GM18526 (cell line): ENCODE data around the gene ECEL1.

Experiments used
- POLR2A ChIP-seq: IDR thresholded peaks from 3 replicates; pipeline ENCODE4 v1.6.1; 2011; ENCODE audit not compliant: insufficient read length; ENCODE audit errors: extremely low read depth

ECEL1 gene

GRCh38 chr2:232525199-232525598 is 37.6 kb upstream of the ECEL1 start:
- no peak for TF ChIP-seq POLR2A

GRCh38 chr2:232524771-232525170 is 37.1 kb upstream of the ECEL1 start:
- no peak for TF ChIP-seq POLR2A

- TF ChIP-seq POLR2A: no peak
These were observed 36.3 kb upstream of the ECEL1 start for GRCh38 chr2:232523682-232524597.

DNA sequence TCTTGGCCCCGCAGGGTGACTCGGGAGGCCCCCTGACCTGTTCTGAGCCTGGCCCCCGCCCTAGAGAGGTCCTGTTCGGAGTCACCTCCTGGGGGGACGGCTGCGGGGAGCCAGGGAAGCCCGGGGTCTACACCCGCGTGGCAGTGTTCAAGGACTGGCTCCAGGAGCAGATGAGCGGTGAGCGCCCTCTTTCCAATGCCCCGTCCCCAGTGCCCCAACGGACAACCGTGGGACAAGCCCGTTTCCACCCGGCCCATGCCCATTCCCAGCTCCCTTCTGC is 35.7 kb upstream of the ECEL1 start:
- TF ChIP-seq POLR2A: no peak

GRCh38 chr2:232522623-232523401 is 35.2 kb upstream of the ECEL1 start:
- TF ChIP-seq POLR2A: no peak

DNA sequence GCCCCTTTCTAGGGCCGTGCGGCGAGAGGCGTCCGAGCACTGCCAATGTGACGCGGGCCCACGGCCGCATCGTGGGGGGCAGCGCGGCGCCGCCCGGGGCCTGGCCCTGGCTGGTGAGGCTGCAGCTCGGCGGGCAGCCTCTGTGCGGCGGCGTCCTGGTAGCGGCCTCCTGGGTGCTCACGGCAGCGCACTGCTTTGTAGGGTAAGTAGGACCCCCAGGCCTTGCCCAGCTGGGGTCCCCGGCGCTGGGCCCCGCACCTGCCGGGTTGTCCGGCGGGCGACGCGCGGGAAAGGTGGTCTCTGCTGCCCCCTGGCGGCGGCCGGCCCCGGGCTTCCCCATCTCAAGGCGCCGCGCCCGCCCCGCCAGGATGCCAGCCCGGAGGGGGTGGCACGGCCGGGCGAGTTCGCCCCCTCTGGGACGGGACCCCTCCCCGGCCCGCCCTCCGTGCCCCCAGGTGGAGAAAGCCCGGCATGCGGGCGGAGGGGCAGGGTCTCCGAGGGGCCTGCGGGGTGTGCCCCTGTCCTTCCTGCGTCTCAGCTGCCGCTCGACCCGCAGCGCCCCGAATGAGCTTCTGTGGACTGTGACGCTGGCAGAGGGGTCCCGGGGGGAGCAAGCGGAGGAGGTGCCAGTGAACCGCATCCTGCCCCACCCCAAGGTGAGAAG is 34.5 kb upstream of the ECEL1 start:
- no peak for TF ChIP-seq POLR2A

DNA sequence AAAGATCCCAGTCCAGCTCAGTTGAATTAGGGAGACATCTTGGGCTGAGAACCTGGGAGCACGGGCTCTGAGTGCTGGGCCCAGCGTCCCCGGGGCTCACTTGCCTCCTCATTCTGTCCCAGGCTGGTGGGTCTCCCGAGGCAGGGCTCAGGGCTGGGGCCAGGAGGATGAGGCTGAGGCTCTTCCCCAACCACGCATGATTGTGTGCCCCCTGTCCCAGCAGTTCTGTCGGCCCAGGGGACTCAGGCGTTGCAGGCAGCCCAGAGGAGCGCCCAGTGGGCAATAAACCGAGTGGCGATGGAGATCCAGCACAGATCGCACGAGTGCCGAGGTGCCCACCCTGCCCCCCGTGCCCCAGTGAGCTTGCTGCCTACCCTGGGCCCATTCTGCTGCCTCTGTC is 33.5 kb upstream of the ECEL1 start:
- TF ChIP-seq POLR2A: no peak

GRCh38 chr2:232520489-232520888 is 32.9 kb upstream of the ECEL1 start:
- TF ChIP-seq POLR2A: no peak

DNA sequence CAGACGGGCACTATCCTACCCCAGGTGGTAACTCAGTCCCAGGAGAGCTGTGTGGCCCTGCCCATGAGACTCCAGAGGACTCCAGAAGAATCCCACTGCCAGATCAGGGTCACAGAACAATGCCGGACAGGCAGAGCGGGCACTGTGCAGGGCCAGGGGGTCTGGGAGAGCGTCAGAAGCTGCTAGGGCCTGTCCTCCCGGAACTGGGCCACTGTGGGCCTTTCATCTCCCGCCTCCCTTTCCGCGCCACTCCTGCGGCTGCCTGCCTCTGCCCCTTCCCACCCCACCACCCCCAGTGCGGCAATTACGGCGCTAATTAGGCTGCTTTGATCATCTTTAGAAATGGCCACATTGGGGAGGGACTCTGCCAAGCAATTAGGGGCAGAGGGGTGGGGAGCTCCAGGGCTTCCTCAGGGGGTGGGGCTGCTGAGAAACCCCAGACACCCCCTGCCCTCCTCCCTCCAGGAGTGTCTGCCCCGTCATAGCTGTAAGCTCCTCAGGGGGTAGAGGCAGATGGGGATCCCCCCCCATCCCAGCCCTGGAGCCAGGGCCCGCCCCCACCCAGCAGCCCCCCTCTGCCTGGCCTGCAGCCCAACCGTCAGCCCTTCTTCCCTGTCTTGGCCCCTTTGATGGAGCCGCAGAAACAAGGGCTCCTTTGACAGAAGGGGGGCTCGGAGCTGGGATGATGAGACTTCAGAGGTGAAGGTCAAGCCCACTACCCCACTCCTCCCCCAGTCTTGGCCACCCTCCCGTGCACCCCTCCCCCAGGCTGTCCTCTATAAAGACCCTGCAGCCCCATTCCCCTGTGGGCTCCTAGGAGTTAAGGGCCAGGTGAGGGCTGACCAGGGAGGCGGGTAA is 32.2 kb upstream of the ECEL1 start, which contains the start of gene PRSS56:
PRSS56 (plus strand) TSS at position 808 of the 858 bp plus-strand sequence. CDS start 211 bp downstream, outside the sequence.
- no peak for TF ChIP-seq POLR2A

DNA sequence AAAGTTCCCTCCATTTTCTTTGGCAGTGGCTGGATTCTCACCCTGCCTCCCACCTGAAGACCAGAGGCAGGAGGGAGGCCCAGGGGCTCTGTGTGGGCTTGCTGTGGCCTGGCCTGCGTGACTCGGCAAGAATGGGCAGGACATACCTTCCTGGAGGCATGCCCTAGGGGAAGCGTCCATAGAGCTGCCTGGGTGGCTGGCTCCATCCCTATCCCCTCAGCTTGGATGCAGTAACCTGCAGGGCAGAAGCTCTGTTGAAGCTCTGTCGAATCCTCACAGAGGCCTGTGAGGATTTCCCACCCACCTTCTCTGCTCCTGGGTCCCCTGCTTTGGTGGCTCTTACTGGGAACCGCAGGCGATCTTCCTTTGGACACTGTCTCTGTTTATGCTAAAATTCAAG is 31.2 kb upstream of the ECEL1 start:
- TF ChIP-seq POLR2A: no peak

GRCh38 chr2:232516551-232516950 is 28.9 kb upstream of the ECEL1 start:
- no peak for TF ChIP-seq POLR2A

DNA sequence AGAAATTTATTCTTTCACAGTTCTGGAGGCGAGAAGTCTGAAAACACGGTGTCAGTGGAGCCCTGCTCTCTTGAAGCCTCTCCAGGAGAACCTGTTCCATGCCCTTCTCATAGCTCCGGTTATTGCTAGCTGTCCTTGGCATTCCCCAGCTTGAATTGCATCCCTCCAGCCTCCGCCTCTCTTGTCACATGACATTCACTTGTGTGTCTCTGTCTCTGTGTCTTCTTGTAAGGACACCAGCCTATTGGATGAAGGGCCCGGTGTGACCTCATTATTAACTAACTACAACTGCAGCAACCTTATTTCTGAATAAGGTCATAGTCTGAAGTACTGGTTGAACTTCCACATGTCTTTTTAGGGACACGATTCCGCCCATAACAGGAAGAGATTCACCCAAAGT is 28.0 kb upstream of the ECEL1 start:
- TF ChIP-seq POLR2A: no peak

GRCh38 chr2:232513353-232513752 is 25.7 kb upstream of the ECEL1 start:
- TF ChIP-seq POLR2A: no peak

GRCh38 chr2:232512602-232513001 is 25.0 kb upstream of the ECEL1 start:
- no peak for TF ChIP-seq POLR2A

DNA sequence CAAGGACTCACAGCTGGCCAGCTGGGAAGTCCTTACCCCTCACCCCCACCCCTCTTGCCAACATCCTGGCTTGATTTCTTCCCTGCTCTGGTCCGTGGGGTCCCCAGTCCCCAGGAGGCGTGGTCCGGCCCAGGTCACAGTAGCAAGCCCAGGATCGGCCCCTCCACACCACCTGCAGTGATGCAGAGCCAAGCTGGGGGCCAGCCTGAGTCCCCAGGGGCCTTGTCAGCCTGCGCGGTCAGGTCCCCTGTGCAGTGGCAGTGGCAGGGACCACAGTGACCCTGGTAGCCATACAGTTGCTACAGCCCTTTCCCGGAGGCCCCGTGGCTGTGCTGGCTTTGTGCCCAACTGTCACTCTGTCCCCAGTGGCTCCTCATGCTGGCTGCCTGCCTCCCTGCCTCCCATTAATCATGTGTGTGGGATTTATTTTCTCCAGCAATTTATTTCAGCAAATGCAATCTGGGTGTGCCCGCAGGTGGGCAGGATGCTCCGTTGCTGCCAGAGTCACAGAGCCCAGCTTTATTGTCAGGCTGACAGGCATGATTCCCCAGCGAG is 23.8 kb upstream of the ECEL1 start:
- no peak for TF ChIP-seq POLR2A

DNA sequence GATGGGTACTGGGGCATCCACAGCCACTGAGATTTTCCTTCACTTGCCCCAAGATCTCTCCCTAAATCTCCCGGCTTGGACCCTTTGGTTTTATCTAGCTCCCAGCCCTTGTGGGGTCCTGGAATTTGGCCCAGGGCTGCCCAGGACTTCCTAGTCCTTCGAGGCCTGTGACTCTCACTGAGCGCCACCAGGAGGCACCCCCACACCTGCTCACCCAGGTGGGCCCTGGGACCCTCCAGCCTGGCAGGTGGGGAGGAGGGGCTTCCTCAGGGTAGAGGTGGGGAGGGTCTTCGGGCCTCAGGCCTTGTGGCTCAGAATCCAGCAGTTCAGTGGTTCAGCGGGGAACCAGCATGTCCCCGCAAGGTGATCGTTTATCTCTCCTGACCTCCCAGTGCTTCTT is 20.6 kb upstream of the ECEL1 start:
- no peak for TF ChIP-seq POLR2A
